Osteocyte (in vitro differentiated cells): ENCODE measurements around the gene TMEM39A. TPM values are rescaled to one million over a fixed set of nuclear protein-coding genes. Genes with fewer than 3 reads are reported as not detected.

Experiments
- DNase-seq: peaks from one replicate; pipeline ENCODE4 v3.0.0; 2021; ENCODE audit warnings: mixed read lengths; ENCODE audit not compliant: unreplicated experiment; ENCODE audit errors: extremely low spot score
- H3K27ac Mint-ChIP-seq: one replicate; pipeline ENCODE4 v1.8.0; 2021; ENCODE audit warnings: mild to moderate bottlenecking, mixed read lengths; ENCODE audit not compliant: unreplicated experiment
- H3K27me3 Mint-ChIP-seq: one replicate; pipeline ENCODE4 v1.8.0; 2021; ENCODE audit warnings: mixed read lengths; ENCODE audit not compliant: unreplicated experiment
- H3K36me3 Mint-ChIP-seq: one replicate; pipeline ENCODE4 v1.8.0; 2021; ENCODE audit warnings: mixed read lengths; ENCODE audit not compliant: unreplicated experiment
- H3K4me1 Mint-ChIP-seq: one replicate; pipeline ENCODE4 v1.8.0; 2021; ENCODE audit warnings: mixed read lengths; ENCODE audit not compliant: unreplicated experiment
- H3K4me3 Mint-ChIP-seq: one replicate; pipeline ENCODE4 v1.8.0; 2021; ENCODE audit warnings: mild to moderate bottlenecking, moderate library complexity, mixed read lengths; ENCODE audit not compliant: unreplicated experiment
- H3K9me3 Mint-ChIP-seq: one replicate; pipeline ENCODE4 v1.8.0; 2021; ENCODE audit warnings: mixed read lengths; ENCODE audit not compliant: unreplicated experiment
- total RNA-seq: library from RNA; stranded (reverse); gene quantifications from 2 replicates; pipeline ENCODE4 v1.2.1, GENCODE V29; 2021
- TF ChIP-seq, protein P1 (sequence below): fragments of 200-600 bp; sonication (generic); IDR thresholded peaks from 2 replicates; pipeline ENCODE4 v1.5.0; 2021; ENCODE audit warnings: antibody characterized with exemption, mild to moderate bottlenecking, moderate library complexity

TMEM39A gene
- total RNA-seq, 1 donor from 2014 or later, result 51.5 TPM

DNA sequence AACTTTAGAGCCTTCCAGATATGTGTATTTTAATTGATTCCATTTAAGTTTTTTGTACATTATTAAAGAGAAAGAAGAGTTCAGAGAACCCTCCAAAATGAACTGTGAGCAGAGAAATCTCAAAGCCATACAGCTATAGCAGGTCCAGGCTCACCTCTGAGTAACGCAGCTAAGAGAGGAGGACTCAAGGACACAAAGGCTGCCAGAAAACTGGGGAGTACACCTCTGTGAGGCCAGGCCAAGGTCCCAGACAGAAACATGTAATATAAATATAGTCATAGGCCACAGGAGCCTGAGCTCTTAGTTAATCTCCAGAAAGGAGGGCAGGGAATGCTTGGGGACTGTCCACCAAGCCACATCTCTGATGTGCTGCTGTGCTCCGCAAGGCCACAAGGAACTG lies 66.5 kb downstream of the TMEM39A start:
- Mint-ChIP-seq H3K27ac (no peak overlapping the region), H3K4me1 (no peaks in the 10 kb centered on the region), H3K9me3 (no peaks in the 10 kb centered on the region), H3K27me3 (no peaks in the 10 kb centered on the region), H3K36me3 (peaks cover 63% of the 10 kb centered on the region), H3K4me3 (no peak overlapping the region)
- TF ChIP-seq, protein P1, sequence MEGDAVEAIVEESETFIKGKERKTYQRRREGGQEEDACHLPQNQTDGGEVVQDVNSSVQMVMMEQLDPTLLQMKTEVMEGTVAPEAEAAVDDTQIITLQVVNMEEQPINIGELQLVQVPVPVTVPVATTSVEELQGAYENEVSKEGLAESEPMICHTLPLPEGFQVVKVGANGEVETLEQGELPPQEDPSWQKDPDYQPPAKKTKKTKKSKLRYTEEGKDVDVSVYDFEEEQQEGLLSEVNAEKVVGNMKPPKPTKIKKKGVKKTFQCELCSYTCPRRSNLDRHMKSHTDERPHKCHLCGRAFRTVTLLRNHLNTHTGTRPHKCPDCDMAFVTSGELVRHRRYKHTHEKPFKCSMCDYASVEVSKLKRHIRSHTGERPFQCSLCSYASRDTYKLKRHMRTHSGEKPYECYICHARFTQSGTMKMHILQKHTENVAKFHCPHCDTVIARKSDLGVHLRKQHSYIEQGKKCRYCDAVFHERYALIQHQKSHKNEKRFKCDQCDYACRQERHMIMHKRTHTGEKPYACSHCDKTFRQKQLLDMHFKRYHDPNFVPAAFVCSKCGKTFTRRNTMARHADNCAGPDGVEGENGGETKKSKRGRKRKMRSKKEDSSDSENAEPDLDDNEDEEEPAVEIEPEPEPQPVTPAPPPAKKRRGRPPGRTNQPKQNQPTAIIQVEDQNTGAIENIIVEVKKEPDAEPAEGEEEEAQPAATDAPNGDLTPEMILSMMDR, result no peak
- no peak for DNase-seq

DNA sequence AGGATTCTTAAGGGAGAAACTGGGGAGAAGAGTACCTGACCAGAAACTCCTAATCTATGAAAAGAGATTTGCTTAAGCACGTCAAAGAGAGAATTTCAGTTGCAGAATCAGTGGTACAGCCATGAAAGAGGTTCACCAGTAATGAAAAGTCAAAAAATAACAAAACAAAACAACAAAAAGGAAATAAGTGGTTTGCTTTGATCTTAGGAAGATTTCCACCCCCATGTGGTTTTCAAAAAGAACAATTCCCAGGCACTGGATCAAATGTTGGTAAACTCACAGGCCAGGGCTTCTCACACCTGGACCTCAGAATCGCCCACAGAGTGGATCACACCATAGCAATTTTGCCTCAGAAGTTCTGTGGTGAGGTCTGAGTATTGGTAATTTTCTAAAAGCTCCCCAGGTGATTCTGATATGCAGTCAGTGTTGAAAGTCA lies 67.5 kb downstream of the TMEM39A start:
- Mint-ChIP-seq H3K9me3 (no peaks in the 10 kb centered on the region), H3K4me3 (no peak overlapping the region), H3K27ac (no peak overlapping the region), H3K4me1 (no peaks in the 10 kb centered on the region), H3K27me3 (no peaks in the 10 kb centered on the region), H3K36me3 (peaks cover 60% of the 10 kb centered on the region)
- TF ChIP-seq, protein P1, result no peak
- DNase-seq, result no peak

DNA sequence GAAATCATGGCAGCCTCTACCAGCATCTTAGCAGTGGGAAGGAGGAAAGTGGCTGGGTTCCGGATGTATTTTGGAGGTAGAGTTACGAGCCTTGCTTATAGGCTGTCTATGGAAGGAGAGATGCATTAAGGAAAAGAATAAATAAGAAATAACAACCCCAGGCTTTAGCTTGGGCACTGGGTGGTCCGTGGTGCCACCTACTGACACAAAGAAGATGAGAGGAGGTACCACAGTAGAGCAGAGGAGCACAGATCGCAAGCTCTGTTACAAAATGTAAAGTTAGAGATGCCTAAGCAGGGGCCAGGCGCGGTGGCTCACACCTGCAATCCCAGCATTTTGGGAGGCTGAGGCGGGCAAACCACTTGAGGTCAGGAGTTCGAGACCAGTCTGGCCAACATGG lies 74.8 kb downstream of the TMEM39A start:
- Mint-ChIP-seq H3K27ac (no peak overlapping the region), H3K4me1 (no peaks in the 10 kb centered on the region), H3K36me3 (peaks cover 43% of the 10 kb centered on the region), H3K9me3 (no peaks in the 10 kb centered on the region), H3K4me3 (no peak overlapping the region), H3K27me3 (no peaks in the 10 kb centered on the region)
- DNase-seq, result no peak
- TF ChIP-seq, protein P1, result peak; percentile 50

GRCh38 chr3:119382134-119382533 lies 81.3 kb downstream of the TMEM39A start:
- Mint-ChIP-seq H3K27ac (no peak overlapping the region), H3K4me3 (no peak overlapping the region), H3K27me3 (no peaks in the 10 kb centered on the region), H3K4me1 (peaks cover 15% of the 10 kb centered on the region), H3K9me3 (no peaks in the 10 kb centered on the region), H3K36me3 (peaks cover 28% of the 10 kb centered on the region)
- TF ChIP-seq, protein P1, result no peak
- no peak for DNase-seq

DNA sequence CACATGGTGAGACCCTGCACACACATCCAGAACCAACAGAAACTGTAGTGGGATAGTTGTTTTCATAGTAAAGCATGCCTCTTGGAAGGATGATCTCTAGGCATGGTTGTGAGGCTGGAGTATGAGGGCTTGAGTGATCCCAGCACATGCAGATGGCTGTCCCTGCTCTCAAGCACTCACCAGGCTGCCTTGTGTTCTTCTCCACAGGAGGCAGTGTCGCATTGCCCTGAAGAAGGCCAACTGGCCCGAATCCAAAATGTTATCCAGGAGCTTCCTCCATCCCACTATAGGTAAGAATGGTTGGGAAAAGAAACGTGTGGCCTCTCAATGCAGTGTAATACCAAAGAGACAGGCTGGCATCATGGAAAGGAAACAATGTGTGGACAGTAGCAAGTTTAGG lies 82.7 kb downstream of the TMEM39A start:
- H3K9me3 Mint-ChIP-seq, result no peaks in the 10 kb centered on the region
- TF ChIP-seq, protein P1, result no peak
- H3K36me3 Mint-ChIP-seq, result peaks cover 36% of the 10 kb centered on the region
- no peak overlapping the region for H3K27ac Mint-ChIP-seq
- no peak for DNase-seq
- no peaks in the 10 kb centered on the region for H3K27me3 Mint-ChIP-seq
- H3K4me1 Mint-ChIP-seq, result peaks cover 15% of the 10 kb centered on the region
- H3K4me3 Mint-ChIP-seq, result no peak overlapping the region

Other genes starting within 250 kb of the TMEM39A start
- 21.7 and 21.8 TPM in 2 replicates for gene B4GALT4, start 222.7 kb downstream of the TMEM39A start, total RNA-seq
- 49.7 and 51.0 TPM in 2 replicates for gene ARHGAP31, start 169.2 kb downstream of the TMEM39A start, total RNA-seq
- 20.0 and 22.1 TPM in 2 replicates for gene POGLUT1, start 5.3 kb upstream of the TMEM39A start, total RNA-seq
- gene TIMMDC1, start 34.9 kb upstream of the TMEM39A start, total RNA-seq, result 98.8 and 103 TPM in 2 replicates
- not detected in 2 replicates for gene CD80, start 96.0 kb upstream of the TMEM39A start, total RNA-seq
- gene ADPRH, start 115.9 kb upstream of the TMEM39A start, total RNA-seq, result 1.9 and 2.2 TPM in 2 replicates
- gene PLA1A, start 134.3 kb upstream of the TMEM39A start, total RNA-seq, result 0.86 and 1.4 TPM in 2 replicates
- gene POPDC2, start 197.0 kb upstream of the TMEM39A start, total RNA-seq, result 2.1 and 2.4 TPM in 2 replicates
- gene COX17, start 213.8 kb upstream of the TMEM39A start, total RNA-seq, result 16.1 and 18.2 TPM in 2 replicates
- gene CFAP91, start 239.4 kb upstream of the TMEM39A start, total RNA-seq, result not detected in 2 replicates